HG03354 (cell line): ENCODE results near the gene MGAT2.
"Not testable (repeated sequence)": the region's sequence is repeated elsewhere in the genome, so short reads cannot be mapped to it uniquely, and the experiment has no call there.

ENCODE experiments used
- ATAC-seq: cut with Tn5 transposase; IDR thresholded peaks from one replicate; pipeline ENCODE4 v1.9.1; 2021; ENCODE audit warnings: mild to moderate bottlenecking; ENCODE audit not compliant: unreplicated experiment, poor library complexity, severe bottlenecking

MGAT2 gene

GRCh38 chr14:49607583-49607982, 13.0 kb upstream of the MGAT2 start:
- no peak for ATAC-seq

GRCh38 chr14:49612251-49612650, 8.3 kb upstream of the MGAT2 start:
- ATAC-seq = no peak

GRCh38 chr14:49612671-49613070, 7.9 kb upstream of the MGAT2 start:
- no peak for ATAC-seq

GRCh38 chr14:49614196-49614595, 6.4 kb upstream of the MGAT2 start:
- no peak for ATAC-seq

GRCh38 chr14:49615776-49616175, 4.8 kb upstream of the MGAT2 start:
- ATAC-seq = no peak

- no peak for ATAC-seq
Observed at GRCh38 chr14:49617852-49618519, 2.6 kb upstream of the MGAT2 start.

GRCh38 chr14:49619273-49619672, 1.3 kb upstream of the MGAT2 start:
- ATAC-seq = not testable (repeated sequence)

GRCh38 chr14:49619730-49620129, 869 bp upstream of the MGAT2 start:
- ATAC-seq = no peak

- ATAC-seq = peak; percentile 27
Observed at GRCh38 chr14:49621114-49621881, 699 bp downstream of the MGAT2 start.

GRCh38 chr14:49622022-49622607, 1.5 kb downstream of the MGAT2 start:
- no peak for ATAC-seq

GRCh38 chr14:49623387-49623786, 2.8 kb downstream of the MGAT2 start:
- no peak for ATAC-seq

- no peak for ATAC-seq
Observed at GRCh38 chr14:49623941-49624839, 3.6 kb downstream of the MGAT2 start.

- ATAC-seq = peak; percentile 81
Observed at GRCh38 chr14:49633640-49634546, 13.3 kb downstream of the MGAT2 start.

- peak; percentile 37 for ATAC-seq
Observed at GRCh38 chr14:49634547-49635334, 14.1 kb downstream of the MGAT2 start, which contains the start of gene DNAAF2. Gene DNAAF2 (minus strand): TSS chr14:49635244. CDS start chr14:49635149, 95 bp downstream.

GRCh38 chr14:49636866-49637265, 16.3 kb downstream of the MGAT2 start:
- ATAC-seq = no peak

- no peak for ATAC-seq
Observed at GRCh38 chr14:49637534-49638078, 17.0 kb downstream of the MGAT2 start.

GRCh38 chr14:49640540-49641417, 20.2 kb downstream of the MGAT2 start:
- no peak for ATAC-seq
